GM12873 (cell line): Measurements from ENCODE around the gene SNX15.

Source experiments
- TF ChIP-seq, protein P1 (sequence below): IDR thresholded peaks from 2 replicates; pipeline ENCODE4 v1.5.1; 2012; ENCODE audit warnings: low read depth, mild to moderate bottlenecking, moderate library complexity, low read length, control low read depth; ENCODE audit not compliant: insufficient read depth; ENCODE audit errors: missing control alignments

SNX15 gene

DNA sequence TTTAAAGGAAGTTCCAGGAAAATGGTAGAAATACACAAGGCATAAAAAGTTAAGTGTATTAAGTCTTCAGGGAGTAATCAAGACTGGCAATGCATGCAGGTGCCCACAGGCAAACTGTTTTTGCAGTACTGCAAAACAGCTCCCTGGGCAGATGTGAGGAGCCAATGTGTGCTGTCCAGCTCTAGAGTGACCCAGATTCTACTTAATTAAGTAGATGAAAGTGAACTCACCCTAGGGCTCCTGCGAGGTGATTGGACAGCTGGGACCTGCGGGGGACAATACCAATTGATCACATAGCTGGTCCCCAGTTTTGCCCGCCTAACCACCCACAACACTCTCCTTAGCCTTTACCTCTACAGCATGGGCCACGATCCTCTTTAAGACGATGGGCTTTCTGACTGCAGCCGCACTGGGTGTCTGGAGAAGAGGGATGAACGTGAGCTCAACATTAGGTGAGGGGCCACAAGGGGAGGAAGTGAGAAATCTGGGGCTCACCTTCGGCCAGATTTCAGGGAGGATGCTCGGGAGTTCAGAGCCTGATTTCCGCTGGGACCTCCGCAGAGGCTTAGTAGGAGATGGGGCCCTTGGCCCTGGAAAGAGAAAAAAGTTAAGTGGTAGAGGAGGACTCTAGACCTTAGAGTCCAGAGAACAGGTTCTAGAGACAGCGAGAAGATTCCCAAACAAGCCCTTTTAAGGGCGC is 56.0 kb downstream of the SNX15 start:
- TF ChIP-seq, protein P1, sequence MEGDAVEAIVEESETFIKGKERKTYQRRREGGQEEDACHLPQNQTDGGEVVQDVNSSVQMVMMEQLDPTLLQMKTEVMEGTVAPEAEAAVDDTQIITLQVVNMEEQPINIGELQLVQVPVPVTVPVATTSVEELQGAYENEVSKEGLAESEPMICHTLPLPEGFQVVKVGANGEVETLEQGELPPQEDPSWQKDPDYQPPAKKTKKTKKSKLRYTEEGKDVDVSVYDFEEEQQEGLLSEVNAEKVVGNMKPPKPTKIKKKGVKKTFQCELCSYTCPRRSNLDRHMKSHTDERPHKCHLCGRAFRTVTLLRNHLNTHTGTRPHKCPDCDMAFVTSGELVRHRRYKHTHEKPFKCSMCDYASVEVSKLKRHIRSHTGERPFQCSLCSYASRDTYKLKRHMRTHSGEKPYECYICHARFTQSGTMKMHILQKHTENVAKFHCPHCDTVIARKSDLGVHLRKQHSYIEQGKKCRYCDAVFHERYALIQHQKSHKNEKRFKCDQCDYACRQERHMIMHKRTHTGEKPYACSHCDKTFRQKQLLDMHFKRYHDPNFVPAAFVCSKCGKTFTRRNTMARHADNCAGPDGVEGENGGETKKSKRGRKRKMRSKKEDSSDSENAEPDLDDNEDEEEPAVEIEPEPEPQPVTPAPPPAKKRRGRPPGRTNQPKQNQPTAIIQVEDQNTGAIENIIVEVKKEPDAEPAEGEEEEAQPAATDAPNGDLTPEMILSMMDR, result no peak

GRCh38 chr11:65083834-65084597 is 56.8 kb downstream of the SNX15 start, which contains the start of the genes CDCA5 and ZFPL1:
Gene CDCA5 (minus strand): TSS chr11:65084040. CDS start chr11:65083978, 62 bp downstream.
Gene ZFPL1 (plus strand): TSS chr11:65084222. CDS start chr11:65084699, 477 bp downstream.
- TF ChIP-seq, protein P1, result no peak

- TF ChIP-seq, protein P1, result no peak
These were observed 57.5 kb downstream of the SNX15 start for GRCh38 chr11:65084598-65085375.

DNA sequence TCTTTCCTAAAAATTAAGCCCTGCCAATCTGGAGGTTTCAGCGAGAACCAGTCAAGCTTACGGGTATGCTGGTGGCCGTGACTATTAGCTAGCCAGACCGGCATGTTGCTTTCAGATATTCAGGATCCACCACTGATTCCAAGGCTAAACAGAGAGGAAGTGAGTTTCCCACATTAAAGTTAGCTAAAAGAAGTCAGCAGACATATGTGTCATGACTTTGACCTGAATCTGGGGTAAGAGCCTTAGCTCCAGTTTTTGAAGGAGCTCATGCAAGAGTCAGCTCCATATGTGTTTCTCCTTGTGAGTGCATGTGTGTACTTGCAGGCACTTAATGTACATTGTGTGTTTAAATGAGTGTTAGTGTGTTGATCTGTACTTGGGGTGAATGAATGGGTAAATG is 58.2 kb downstream of the SNX15 start:
- TF ChIP-seq, protein P1, result no peak

GRCh38 chr11:65086809-65087208 is 59.6 kb downstream of the SNX15 start:
- TF ChIP-seq, protein P1, result no peak

- TF ChIP-seq, protein P1, result no peak
These were observed 60.0 kb downstream of the SNX15 start for GRCh38 chr11:65087216-65087615.

DNA sequence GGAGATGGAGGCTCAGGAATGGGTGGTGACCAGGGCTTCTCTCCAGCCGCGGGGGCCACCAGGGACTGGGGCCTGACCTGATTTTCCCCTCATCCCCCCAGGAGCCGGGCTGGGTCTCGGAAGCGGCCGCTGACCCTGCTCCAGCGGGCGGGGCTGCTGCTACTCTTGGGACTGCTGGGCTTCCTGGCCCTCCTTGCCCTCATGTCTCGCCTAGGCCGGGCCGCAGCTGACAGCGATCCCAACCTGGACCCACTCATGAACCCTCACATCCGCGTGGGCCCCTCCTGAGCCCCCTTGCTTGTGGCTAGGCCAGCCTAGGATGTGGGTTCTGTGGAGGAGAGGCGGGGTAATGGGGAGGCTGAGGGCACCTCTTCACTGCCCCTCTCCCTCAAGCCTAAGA is 60.6 kb downstream of the SNX15 start:
- TF ChIP-seq, protein P1, result no peak
